Liver (tissue), 9 donors: ENCODE measurements around the gene DCAF8. TPM values are rescaled to one million over a fixed set of nuclear protein-coding genes. Genes with fewer than 3 reads are reported as not detected.

Source experiments
- DNase-seq: peaks from one replicate; pipeline ENCODE4 v3.0.0-alpha.2; 2017; ENCODE audit warnings: low spot score
- H3K27ac ChIP-seq, 2 donors: one replicate each; pipeline ENCODE4 v1.7.0; 2013; ENCODE audit warnings: inconsistent platforms in 2 of 2, low read length in 2 of 2, control low read depth in 1 of 2, low read depth in 1 of 2, mild to moderate bottlenecking in 1 of 2
- H3K27me3 ChIP-seq, 4 donors: one replicate each; pipeline versions ENCODE4 v1.6.1 to v1.7.0; 2013; ENCODE audit warnings: low read length in 3 of 4, inconsistent platforms in 1 of 4, mild to moderate bottlenecking in 1 of 4, moderate library complexity in 1 of 4; ENCODE audit not compliant: control insufficient read depth in 4 of 4, insufficient read depth in 4 of 4
- H3K36me3 ChIP-seq, 4 donors: one replicate each; pipeline versions ENCODE4 v1.6.1 to v1.7.0; 2013; ENCODE audit warnings: low read length in 3 of 4, mild to moderate bottlenecking in 3 of 4, low read depth in 1 of 4, moderate library complexity in 1 of 4; ENCODE audit not compliant: control insufficient read depth in 4 of 4, insufficient read depth in 3 of 4
- H3K4me1 ChIP-seq, 4 donors: one replicate each; pipeline versions ENCODE4 v1.6.1 to v1.7.0; 2013; ENCODE audit warnings: low read length in 3 of 4, mild to moderate bottlenecking in 3 of 4, moderate library complexity in 1 of 4; ENCODE audit not compliant: control insufficient read depth in 4 of 4, insufficient read depth in 4 of 4
- H3K4me3 ChIP-seq, 3 donors: one replicate each; pipeline versions ENCODE4 v1.6.1 to v1.7.0; 2013; ENCODE audit warnings: low read length in 3 of 3, control low read depth in 1 of 3, low read depth in 1 of 3, mild to moderate bottlenecking in 1 of 3
- H3K9ac ChIP-seq, 2 donors: one replicate each; pipeline ENCODE4 v1.7.0; 2013; ENCODE audit warnings: low read length in 2 of 2, mild to moderate bottlenecking in 2 of 2, moderate library complexity in 2 of 2, control low read depth in 1 of 2, low read depth in 1 of 2
- H3K9me3 ChIP-seq, 4 donors: one replicate each; pipeline versions ENCODE4 v1.6.1 to v1.7.0; 2013; ENCODE audit warnings: low read length in 3 of 4; ENCODE audit not compliant: control insufficient read depth in 4 of 4
- EGR1 ChIP-seq, 2 donors: IDR thresholded peaks; 2 replicates each; pipeline ENCODE4 v1.6.1; 2016 to 2018; ENCODE audit warnings: antibody characterized with exemption in 2 of 2, low read depth in 2 of 2
- FOXA2 ChIP-seq: IDR thresholded peaks from 2 replicates; pipeline ENCODE4 v1.6.1; 2016; ENCODE audit warnings: antibody characterized with exemption
- GABPA ChIP-seq, 2 donors: IDR thresholded peaks in 1 of 2; conservative IDR thresholded peaks in 1 of 2; 2 replicates each; pipeline ENCODE4 v1.6.1; 2016; ENCODE audit warnings: antibody characterized with exemption in 2 of 2, mild to moderate bottlenecking in 1 of 2, moderate library complexity in 1 of 2
- HNF4G ChIP-seq: IDR thresholded peaks from 2 replicates; pipeline ENCODE4 v1.6.1; 2016; ENCODE audit warnings: antibody characterized with exemption
- JUND ChIP-seq, 2 donors: IDR thresholded peaks; 2 replicates each; pipeline ENCODE4 v1.6.1; 2016; ENCODE audit warnings: antibody characterized with exemption in 2 of 2
- NR2F2 ChIP-seq: IDR thresholded peaks from 2 replicates; pipeline ENCODE4 v1.6.1; 2016; ENCODE audit warnings: antibody characterized with exemption
- RAD21 ChIP-seq, 2 donors: IDR thresholded peaks; 2 replicates each; pipeline ENCODE4 v1.6.1; 2016; ENCODE audit warnings: antibody characterized with exemption in 2 of 2, mild to moderate bottlenecking in 2 of 2
- REST ChIP-seq: IDR thresholded peaks from 2 replicates; pipeline ENCODE4 v1.6.1; 2016; ENCODE audit warnings: antibody characterized with exemption, mild to moderate bottlenecking
- RXRA ChIP-seq, 2 donors: IDR thresholded peaks; 2 replicates each; pipeline ENCODE4 v1.6.1; 2017 to 2018; ENCODE audit warnings: antibody characterized with exemption in 2 of 2, mild to moderate bottlenecking in 1 of 2
- SP1 ChIP-seq: IDR thresholded peaks from 2 replicates; pipeline ENCODE4 v1.6.1; 2018; ENCODE audit warnings: antibody characterized with exemption, mild to moderate bottlenecking
- TAF1 ChIP-seq: conservative IDR thresholded peaks from 2 replicates; pipeline ENCODE4 v1.6.1; 2016; ENCODE audit warnings: antibody characterized with exemption, mild to moderate bottlenecking
- YY1 ChIP-seq: IDR thresholded peaks from 2 replicates; pipeline ENCODE4 v1.6.1; 2016; ENCODE audit warnings: antibody characterized with exemption, mild to moderate bottlenecking
- WGBS: extraction: QIAGEN DNeasy Blood & Tissue Kit; methylation state at CpG from one replicate; pipeline ENCODE4 v1.1.7; 2013; 5-methylcytosine and 5-hydroxymethylcytosine counted together
- polyA plus RNA-seq, 2 donors: library from polyadenylated mRNA; stranded (reverse) in 1 of 2; unstranded in 1 of 2; fragments of 200-250 nt in 1 of 2; fragments of >200 nt in 1 of 2; fragmentation: Nextera tagmentation in 1 of 2; extraction: Ambion mirVana in 1 of 2; gene quantifications; one replicate each; pipeline versions ENCODE4 v1.2.1 to v1.2.3, GENCODE V29; 2013 to 2015
- total RNA-seq, 2 donors: library from RNA; depleted of rRNA; stranded (reverse); fragments of >200 nt; gene quantifications; one replicate each; pipeline ENCODE4 v1.2.3, GENCODE V29; 2014
- TF ChIP-seq, protein P1 (sequence below): IDR thresholded peaks from 2 replicates; pipeline ENCODE4 v1.6.1; 2016; ENCODE audit warnings: antibody characterized with exemption
- TF ChIP-seq, protein P2 (sequence below): IDR thresholded peaks from 2 replicates; pipeline ENCODE4 v1.6.1; 2016; ENCODE audit warnings: antibody characterized with exemption
- TF ChIP-seq, protein P3 (sequence below): IDR thresholded peaks from 2 replicates; pipeline ENCODE4 v1.6.1; 2016; ENCODE audit warnings: antibody characterized with exemption
- donor health status: healthy.
- donor health status: healthy.
- donor health status: healthy.
- donor health status: healthy.
- donor health status: healthy.

DCAF8 gene
- total and polyA plus RNA-seq, 4 donors = 80.3 to 199 (median 102) TPM

DNA sequence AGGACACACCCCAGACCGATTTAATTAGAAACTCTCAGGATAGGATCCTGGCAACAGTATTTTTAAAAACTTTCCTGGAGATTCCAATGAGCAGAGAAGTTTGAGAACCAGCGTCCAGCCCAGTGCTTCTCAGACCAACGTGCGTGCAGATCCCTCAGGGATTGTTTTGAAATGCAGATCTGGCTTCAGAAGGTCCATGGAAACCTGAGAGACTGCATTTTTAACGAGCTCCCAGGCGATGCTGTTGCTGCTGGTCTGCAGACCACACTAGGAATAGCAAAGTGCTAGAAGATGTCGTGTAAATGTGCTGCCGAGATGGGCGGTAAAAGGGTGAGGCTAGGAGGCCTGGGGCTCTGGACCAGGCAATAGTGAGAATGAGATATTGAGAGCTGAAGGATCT, 90.4 kb downstream of the DCAF8 start:
- Histone ChIP-seq H3K9ac (no peak overlapping the region), H3K27me3 (peaks cover 0 to 2% (median 0%) of the 10 kb centered on the region in 4 donors), H3K9me3 (no peaks in the 10 kb centered on the region), H3K36me3 (no peaks in the 10 kb centered on the region), H3K27ac (no peak overlapping the region), H3K4me1 (no peaks in the 10 kb centered on the region), H3K4me3 (no peak overlapping the region)
- TF ChIP-seq JUND (IDR thresholded peaks at IDR 0.05) = no peak
- TF ChIP-seq SP1 = no peak
- 67% methylated on average over 9 of the region's 9 CpGs for WGBS
- DNase-seq = no peak

DNA sequence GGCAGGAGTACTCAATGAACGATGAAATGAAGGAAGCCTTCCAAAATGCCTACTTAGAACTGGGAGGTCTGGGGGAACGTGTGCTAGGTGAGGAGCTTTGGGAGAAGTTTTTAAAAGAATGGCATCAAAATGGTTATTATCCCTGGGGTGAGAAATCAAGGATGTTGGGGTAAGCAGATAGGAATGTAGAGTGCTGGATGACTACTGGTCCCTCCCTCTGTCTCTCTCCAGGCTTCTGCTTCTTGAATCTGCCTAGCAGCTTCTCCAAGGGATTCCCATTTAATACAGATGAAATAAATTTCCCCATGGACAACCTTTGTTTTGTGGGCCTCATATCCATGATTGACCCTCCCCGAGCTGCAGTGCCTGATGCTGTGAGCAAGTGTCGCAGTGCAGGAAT, 91.0 kb downstream of the DCAF8 start:
- 92% methylated on average over 4 of the region's 4 CpGs for WGBS
- Histone ChIP-seq H3K27me3 (peaks cover 0 to 2% (median 0%) of the 10 kb centered on the region in 4 donors), H3K9me3 (no peaks in the 10 kb centered on the region), H3K9ac (no peak overlapping the region), H3K27ac (no peak overlapping the region), H3K36me3 (no peaks in the 10 kb centered on the region), H3K4me3 (no peak overlapping the region), H3K4me1 (no peaks in the 10 kb centered on the region)
- DNase-seq = no peak
- TF ChIP-seq REST = no peak
- TF ChIP-seq SP1 = no peak
- TF ChIP-seq, protein P1, sequence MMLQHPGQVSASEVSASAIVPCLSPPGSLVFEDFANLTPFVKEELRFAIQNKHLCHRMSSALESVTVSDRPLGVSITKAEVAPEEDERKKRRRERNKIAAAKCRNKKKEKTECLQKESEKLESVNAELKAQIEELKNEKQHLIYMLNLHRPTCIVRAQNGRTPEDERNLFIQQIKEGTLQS = no peak
- TF ChIP-seq FOXA2 = no peak
- TF ChIP-seq TAF1 = no peak
- no peak for TF ChIP-seq NR2F2
- TF ChIP-seq RAD21 (IDR thresholded peaks at IDR 0.05) = no peak
- no peak for TF ChIP-seq HNF4G
- TF ChIP-seq, protein P2, sequence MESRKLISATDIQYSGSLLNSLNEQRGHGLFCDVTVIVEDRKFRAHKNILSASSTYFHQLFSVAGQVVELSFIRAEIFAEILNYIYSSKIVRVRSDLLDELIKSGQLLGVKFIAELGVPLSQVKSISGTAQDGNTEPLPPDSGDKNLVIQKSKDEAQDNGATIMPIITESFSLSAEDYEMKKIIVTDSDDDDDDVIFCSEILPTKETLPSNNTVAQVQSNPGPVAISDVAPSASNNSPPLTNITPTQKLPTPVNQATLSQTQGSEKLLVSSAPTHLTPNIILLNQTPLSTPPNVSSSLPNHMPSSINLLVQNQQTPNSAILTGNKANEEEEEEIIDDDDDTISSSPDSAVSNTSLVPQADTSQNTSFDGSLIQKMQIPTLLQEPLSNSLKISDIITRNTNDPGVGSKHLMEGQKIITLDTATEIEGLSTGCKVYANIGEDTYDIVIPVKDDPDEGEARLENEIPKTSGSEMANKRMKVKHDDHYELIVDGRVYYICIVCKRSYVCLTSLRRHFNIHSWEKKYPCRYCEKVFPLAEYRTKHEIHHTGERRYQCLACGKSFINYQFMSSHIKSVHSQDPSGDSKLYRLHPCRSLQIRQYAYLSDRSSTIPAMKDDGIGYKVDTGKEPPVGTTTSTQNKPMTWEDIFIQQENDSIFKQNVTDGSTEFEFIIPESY = no peak
- TF ChIP-seq, protein P3, sequence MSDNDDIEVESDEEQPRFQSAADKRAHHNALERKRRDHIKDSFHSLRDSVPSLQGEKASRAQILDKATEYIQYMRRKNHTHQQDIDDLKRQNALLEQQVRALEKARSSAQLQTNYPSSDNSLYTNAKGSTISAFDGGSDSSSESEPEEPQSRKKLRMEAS = no peak
- no peak for TF ChIP-seq EGR1 (IDR thresholded peaks at IDR 0.05; ENCODE audit: low read depth in 2 of 2)
- no peak for TF ChIP-seq YY1
- no peak for TF ChIP-seq RXRA (IDR thresholded peaks at IDR 0.05)
- TF ChIP-seq GABPA (IDR thresholded peaks at IDR 0.05 in 1 of 2, conservative IDR thresholded peaks at IDR 0.05 in 1 of 2) = no peak
